H9 (cell line): Measurements from ENCODE around the gene RESP18. TPM values are rescaled to one million over a fixed set of nuclear protein-coding genes. Genes with fewer than 3 reads are reported as not detected.

Experiments
- DNase-seq: peaks from one replicate; pipeline ENCODE4 v3.0.0-alpha.2; 2017
- H2AFZ ChIP-seq: one replicate; pipeline ENCODE4 v1.6.1; 2013; ENCODE audit warnings: mild to moderate bottlenecking, low read length, control low read depth, moderate library complexity
- H2AK5ac ChIP-seq: 2 replicates; pipeline ENCODE4 v1.6.1; 2013; ENCODE audit warnings: low read length, control low read depth, mixed read lengths; ENCODE audit not compliant: insufficient read length
- H2BK120ac ChIP-seq: one replicate; pipeline ENCODE4 v1.6.1; 2013; ENCODE audit warnings: low read depth, mild to moderate bottlenecking, low read length, control low read depth, inconsistent platforms; ENCODE audit not compliant: poor library complexity, severe bottlenecking
- H2BK12ac ChIP-seq: 2 replicates; pipeline ENCODE4 v1.6.1; 2013; ENCODE audit warnings: low read length, control low read depth, mixed read lengths, low read depth; ENCODE audit not compliant: insufficient read length
- H2BK15ac ChIP-seq: 2 replicates; pipeline ENCODE4 v1.6.1; 2013; ENCODE audit warnings: low read depth, low read length, control low read depth
- H2BK20ac ChIP-seq: one replicate; pipeline ENCODE4 v1.6.1; 2013; ENCODE audit warnings: low read depth, mild to moderate bottlenecking, low read length, control low read depth, inconsistent platforms; ENCODE audit not compliant: poor library complexity, severe bottlenecking
- H2BK5ac ChIP-seq: 2 replicates; pipeline ENCODE4 v1.6.1; 2013; ENCODE audit warnings: low read length, control low read depth, mixed read lengths; ENCODE audit not compliant: insufficient read length
- H3K14ac ChIP-seq: 2 replicates; pipeline ENCODE4 v1.6.1; 2013; ENCODE audit warnings: low read length, control low read depth; ENCODE audit not compliant: insufficient read depth
- H3K18ac ChIP-seq: 2 replicates; pipeline ENCODE4 v1.6.1; 2013; ENCODE audit warnings: low read depth, mild to moderate bottlenecking, mixed read lengths, low read length, control low read depth; ENCODE audit not compliant: insufficient read length
- H3K23ac ChIP-seq: 2 replicates; pipeline ENCODE4 v1.6.1; 2013; ENCODE audit warnings: low read length, control low read depth, mixed read lengths, low read depth; ENCODE audit not compliant: insufficient read length
- H3K23me2 ChIP-seq: 2 replicates; pipeline ENCODE4 v1.6.1; 2013; ENCODE audit warnings: low read depth, mild to moderate bottlenecking, mixed read lengths, low read length, control low read depth; ENCODE audit not compliant: insufficient read length, poor library complexity, severe bottlenecking
- H3K27ac ChIP-seq: 2 replicates; pipeline ENCODE4 v1.5.1; 2013; ENCODE audit warnings: low read length, control low read depth, mixed read lengths, low read depth; ENCODE audit not compliant: insufficient read length
- H3K27me3 ChIP-seq: 2 replicates; pipeline ENCODE4 v1.6.1; 2013; ENCODE audit warnings: low read length, control low read depth, inconsistent platforms; ENCODE audit not compliant: insufficient read depth
- H3K4ac ChIP-seq: 2 replicates; pipeline ENCODE4 v1.6.1; 2013; ENCODE audit warnings: low read depth, mild to moderate bottlenecking, control low read depth, inconsistent platforms, low read length, moderate library complexity
- H3K4me1 ChIP-seq: 2 replicates; pipeline ENCODE4 v1.6.1; 2013; ENCODE audit warnings: low read length, control low read depth, inconsistent platforms; ENCODE audit not compliant: insufficient read depth
- H3K4me2 ChIP-seq: 2 replicates; pipeline ENCODE4 v1.6.1; 2013; ENCODE audit warnings: low read length, control low read depth, mixed read lengths; ENCODE audit not compliant: insufficient read length, insufficient read depth
- H3K56ac ChIP-seq: 2 replicates; pipeline ENCODE4 v1.6.1; 2013; ENCODE audit warnings: low read depth, mild to moderate bottlenecking, mixed read lengths, low read length, control low read depth; ENCODE audit not compliant: insufficient read length
- H3K79me1 ChIP-seq: 2 replicates; pipeline ENCODE4 v1.6.1; 2013; ENCODE audit warnings: low read depth, mild to moderate bottlenecking, moderate library complexity, low read length, control low read depth, inconsistent platforms; ENCODE audit not compliant: insufficient read depth, poor library complexity, severe bottlenecking
- H3K79me2 ChIP-seq: 2 replicates; pipeline ENCODE4 v1.6.1; 2013; ENCODE audit warnings: low read length, control low read depth, inconsistent platforms; ENCODE audit not compliant: insufficient read depth
- H3K9ac ChIP-seq: 2 replicates; pipeline ENCODE4 v1.6.1; 2013; ENCODE audit warnings: low read length, control low read depth, mixed read lengths; ENCODE audit not compliant: insufficient read length; ENCODE audit errors: extremely low read depth
- H3K9me3 ChIP-seq: one replicate; pipeline ENCODE4 v1.6.1; 2013; ENCODE audit warnings: low read depth, low read length, inconsistent platforms; ENCODE audit not compliant: control insufficient read depth
- H3T11ph ChIP-seq: one replicate; pipeline ENCODE4 v1.6.1; 2013; ENCODE audit warnings: mild to moderate bottlenecking, low read length, control low read depth, inconsistent platforms
- H4K20me1 ChIP-seq: one replicate; pipeline ENCODE4 v1.6.1; 2013; ENCODE audit not compliant: control insufficient read depth, insufficient read length, insufficient read depth
- H4K5ac ChIP-seq: 2 replicates; pipeline ENCODE4 v1.6.1; 2013; ENCODE audit warnings: low read depth, mild to moderate bottlenecking, mixed read lengths, low read length, control low read depth; ENCODE audit not compliant: insufficient read length
- H4K8ac ChIP-seq: replicated peaks from 2 replicates; pipeline ENCODE4 v1.6.1; 2013; ENCODE audit warnings: low read length, control low read depth, mixed read lengths, low read depth; ENCODE audit not compliant: insufficient read length
- H4K91ac ChIP-seq: 2 replicates; pipeline ENCODE4 v1.6.1; 2013; ENCODE audit warnings: low read depth, mild to moderate bottlenecking, moderate library complexity, mixed read lengths, low read length, control low read depth; ENCODE audit not compliant: insufficient read length
- H3K27ac Mint-ChIP-seq, 3 experiments: 2 replicates in 2 of 3; 3 replicates in 1 of 3; pipeline ENCODE4 v1.8.0; 2020 to 2021; ENCODE audit warnings: mixed read lengths in 3 of 3, mild to moderate bottlenecking in 1 of 3, moderate library complexity in 1 of 3
- H3K27me3 Mint-ChIP-seq: 2 replicates; pipeline ENCODE4 v1.8.0; 2021; ENCODE audit warnings: low read depth, mild to moderate bottlenecking, moderate library complexity, mixed read lengths
- H3K36me3 Mint-ChIP-seq, 3 experiments: 2 replicates in 2 of 3; 3 replicates in 1 of 3; pipeline ENCODE4 v1.8.0; 2020 to 2021; ENCODE audit warnings: low read depth in 3 of 3, mixed read lengths in 3 of 3; ENCODE audit not compliant: insufficient read depth in 1 of 3
- H3K4me1 Mint-ChIP-seq, 2 experiments: 2 replicates each; pipeline ENCODE4 v1.8.0; 2020; ENCODE audit warnings: mixed read lengths in 2 of 2
- H3K4me3 Mint-ChIP-seq, 2 experiments: 2 replicates in 1 of 2; 3 replicates in 1 of 2; pipeline ENCODE4 v1.8.0; 2020 to 2021; ENCODE audit warnings: mild to moderate bottlenecking in 2 of 2, mixed read lengths in 2 of 2, moderate library complexity in 1 of 2
- H3K9me3 Mint-ChIP-seq, 2 experiments: 2 replicates in 1 of 2; 3 replicates in 1 of 2; pipeline ENCODE4 v1.8.0; 2020; ENCODE audit warnings: mild to moderate bottlenecking in 2 of 2, mixed read lengths in 2 of 2, moderate library complexity in 1 of 2
- CTCF ChIP-seq: fragments of 200-600 bp; sonication (generic); conservative IDR thresholded peaks from 3 replicates; pipeline ENCODE4 v1.8.0; 2021; ENCODE audit warnings: antibody characterized with exemption, mild to moderate bottlenecking
- WGBS: extraction: QIAGEN DNeasy Blood & Tissue Kit; methylation state at CpG from one replicate; pipeline ENCODE4 v1.1.7; 2013; ENCODE audit warnings: missing lambda C conversion rate, low lambda C conversion rate, mixed read lengths; ENCODE audit not compliant: insufficient read length; ENCODE audit errors: extremely low coverage; 5-methylcytosine and 5-hydroxymethylcytosine counted together
- total RNA-seq: library from RNA; stranded (reverse); gene quantifications from 2 replicates; pipeline ENCODE4 v1.2.1, GENCODE V29; 2021

RESP18 gene
- total RNA-seq, 1 experiment from 2014 or later: not detected

DNA sequence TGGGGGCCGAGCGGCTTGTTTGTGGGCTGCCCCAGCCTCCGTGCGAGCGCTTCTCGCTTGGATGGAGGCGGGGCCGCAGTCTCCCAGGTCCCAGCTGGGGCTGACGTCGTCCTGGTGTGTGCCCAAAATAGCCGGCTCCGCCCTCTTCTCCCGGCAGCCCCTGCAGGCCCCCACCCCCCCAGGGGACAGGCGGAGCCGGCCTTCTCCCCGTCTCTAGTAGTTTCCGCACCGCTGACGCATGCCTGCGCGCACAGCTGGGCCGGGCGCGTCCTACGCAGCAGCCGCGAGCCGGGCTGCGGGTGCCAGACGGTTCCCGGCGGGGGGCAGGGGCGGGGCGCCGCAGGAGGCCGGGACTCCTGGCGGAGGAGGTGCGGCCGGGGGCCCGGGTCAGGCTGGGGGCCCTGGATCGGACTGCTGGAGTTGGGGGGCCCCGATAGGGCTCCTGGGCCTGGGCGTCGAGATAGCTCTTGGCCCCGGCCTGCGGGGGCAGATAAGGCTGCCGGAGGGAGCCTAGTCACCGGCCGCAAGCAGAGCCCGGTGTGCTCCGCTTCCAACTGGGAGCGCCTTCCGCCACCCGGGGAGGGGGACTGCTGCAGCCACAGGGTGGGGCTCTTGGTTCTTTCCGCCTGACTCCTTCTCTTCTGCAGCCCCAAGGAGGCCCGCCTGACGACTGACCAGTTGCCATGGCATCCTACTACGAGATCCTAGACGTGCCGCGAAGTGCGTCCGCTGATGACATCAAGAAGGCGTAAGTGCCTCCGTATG lies 53.2 kb downstream of the RESP18 start, which contains the start of gene DNAJB2:
Gene DNAJB2, plus strand, starts transcription at position 216 of the 765 bp plus-strand sequence. Its CDS starts 468 bp downstream, at position 684.
- Histone ChIP-seq H3K56ac (no peak within 1 kb of the TSS), H2AFZ (no peak within 1 kb of the TSS), H3K4me2 (peak within 1 kb of the TSS; percentile 96), H2BK120ac (no peak within 1 kb of the TSS), H2BK5ac (no peak within 1 kb of the TSS), H4K5ac (no peak within 1 kb of the TSS), H3K14ac (peak within 1 kb of the TSS; percentile 81), H3K9me3 (no peaks in the 10 kb centered on the region), H3K27me3 (no peaks in the 10 kb centered on the region), H3K23me2 (peaks cover 12% of the 10 kb centered on the region), H3K79me1 (no peaks in the 10 kb centered on the region), H4K91ac (no peak within 1 kb of the TSS), H2BK12ac (no peak within 1 kb of the TSS), H3K4ac (no peak within 1 kb of the TSS), H3K27ac (no peak within 1 kb of the TSS), H3K4me1 (peaks cover 3% of the 10 kb centered on the region; the same call in 1 of the 2 replicates), H3K23ac (no peak within 1 kb of the TSS), H4K8ac (no peak within 1 kb of the TSS), H3K9ac (peak within 1 kb of the TSS; percentile 54), H4K20me1 (no peaks in the 10 kb centered on the region), H2BK20ac (no peak within 1 kb of the TSS), H3T11ph (no peak within 1 kb of the TSS), H2AK5ac (peak within 1 kb of the TSS; percentile 3), H2BK15ac (no peak within 1 kb of the TSS; the same call in 1 of the 2 replicates), H3K79me2 (no peaks in the 10 kb centered on the region), H3K18ac (peak within 1 kb of the TSS; percentile 83)
- Mint-ChIP-seq H3K9me3 (no peaks in the 10 kb centered on the region), H3K27ac (peak within 1 kb of the TSS; percentile 85 to 93 (median 89); a peak in 6 of 7 replicates), H3K36me3 (peaks cover 4 to 30% (median 14%) of the 10 kb centered on the region in 3 experiments; a peak in 6 of 7 replicates), H3K4me3 (peak within 1 kb of the TSS; percentile 77 to 89), H3K27me3 (peaks cover 2% of the 10 kb centered on the region), H3K4me1 (peaks cover 34 to 37% of the 10 kb centered on the region in 2 experiments)
- peak; percentile 97 for DNase-seq
- TF ChIP-seq CTCF: no peak; the same call in 2 of the 3 replicates
- no CpG with 5 or more reads among the region's 65 CpGs for WGBS
